GM12878 (cell line): Measurements from ENCODE around the gene TXLNA. TPM values are rescaled to one million over a fixed set of nuclear protein-coding genes. Genes with fewer than 3 reads are reported as not detected.
A peak's percentile ranks its signal among the peaks of the same experiment; 100 is the strongest.

ENCODE experiments used
- ATAC-seq: fragments of 200-7000 bp; cut with Tn5 transposase; 3 replicates; pipeline ENCODE4 v1.9.1; 2020; ENCODE audit warnings: mild to moderate bottlenecking, moderate library complexity
- BruUV-seq: library from RNA; stranded (reverse); fragments of 400-500 nt; replicated peaks from 2 replicates; lab custom pipeline; 2021; lab: Mats Ljungman, UMichigan
- CTCF ChIA-PET: fragments of 300-600 bp; sonication (Branson Sonifier 250); formaldehyde crosslinking; extraction: SDS; loops from one replicate; lab custom pipeline; 2021; ENCODE audit warnings: inconsistent platforms; lab: Yijun Ruan, JAX
- POLR2A ChIA-PET: fragments of 350-600 bp; formaldehyde crosslinking; extraction: SDS; loops from one replicate; lab custom pipeline; 2021; ENCODE audit warnings: inconsistent platforms; lab: Charles Lee
- RAD21 ChIA-PET: fragments of 300-600 bp; sonication (Branson Sonifier 250); formaldehyde crosslinking; loops from one replicate; lab custom pipeline; 2023; ENCODE audit warnings: antibody characterized with exemption; ENCODE audit not compliant: unreplicated experiment; lab: Charles Lee
- SMC1A ChIA-PET: fragments of 300-600 bp; sonication (Branson Sonifier 250); formaldehyde crosslinking; loops from one replicate; lab custom pipeline; 2023; ENCODE audit not compliant: unreplicated experiment, uncharacterized antibody; lab: Charles Lee
- DNase-seq: peaks from one replicate; pipeline ENCODE4 v3.0.0-alpha.2; 2011; ENCODE audit warnings: low read depth, low spot score
- FAIRE-seq: peaks from 3 replicates; lab custom pipeline; 2011; peaks lifted over from hg19 to GRCh38; lab: Jason Lieb, UNC
- H2AFZ ChIP-seq: 2 replicates; pipeline ENCODE4 v1.6.0; 2011; ENCODE audit warnings: low read depth, low read length, control low read depth; ENCODE audit not compliant: control insufficient read depth
- H3K27ac ChIP-seq: 2 replicates; pipeline ENCODE4 v1.5.1; 2011; ENCODE audit warnings: control low read depth; ENCODE audit not compliant: control insufficient read depth, insufficient read depth
- H3K27me3 ChIP-seq, 2 experiments: replicated peaks in 1 of 2; 2 replicates each; pipeline versions ENCODE4 v1.6.0 to v1.6.1; 2011; ENCODE audit warnings: low read length in 1 of 2; ENCODE audit not compliant: control insufficient read depth in 2 of 2, insufficient read depth in 2 of 2
- H3K36me3 ChIP-seq, 2 experiments: 2 replicates each; pipeline ENCODE4 v1.5.1; 2011; ENCODE audit warnings: low read length in 1 of 2; ENCODE audit not compliant: control insufficient read depth in 2 of 2, insufficient read depth in 2 of 2
- H3K4me1 ChIP-seq: 2 replicates; pipeline ENCODE4 v1.6.1; 2011; ENCODE audit warnings: mild to moderate bottlenecking, low read length, moderate library complexity, mixed read lengths; ENCODE audit not compliant: control insufficient read depth, insufficient read depth
- H3K4me2 ChIP-seq: 2 replicates; pipeline ENCODE4 v1.6.0; 2011; ENCODE audit warnings: control low read depth; ENCODE audit not compliant: control insufficient read depth, insufficient read depth
- H3K4me3 ChIP-seq: fragments of 200-600 bp; sonication (generic); 2 replicates; pipeline ENCODE4 v1.5.1; 2016
- H3K79me2 ChIP-seq: 2 replicates; pipeline ENCODE4 v1.6.0; 2011; ENCODE audit warnings: low read length; ENCODE audit not compliant: control insufficient read depth, insufficient read depth
- H3K9ac ChIP-seq: 2 replicates; pipeline ENCODE4 v1.8.0; 2011; ENCODE audit warnings: low read length, control low read depth, mixed read lengths; ENCODE audit not compliant: control insufficient read depth, insufficient read depth
- H3K9me3 ChIP-seq: replicated peaks from 3 replicates; pipeline ENCODE4 v1.5.1; 2011; ENCODE audit warnings: mild to moderate bottlenecking, low read length; ENCODE audit not compliant: control insufficient read depth, insufficient read depth
- H4K20me1 ChIP-seq: 2 replicates; pipeline ENCODE4 v1.6.0; 2011; ENCODE audit not compliant: control insufficient read depth, insufficient read depth
- ATF7 ChIP-seq: fragments of 450-650 bp; IDR thresholded peaks from 2 replicates; pipeline ENCODE4 v1.6.1; 2016; ENCODE audit warnings: low read depth, mild to moderate bottlenecking
- CEBPZ ChIP-seq: fragments of 150-350 bp; IDR thresholded peaks from 2 replicates; pipeline ENCODE4 v1.6.1; 2016; ENCODE audit warnings: low read depth, low read length
- CREM ChIP-seq: IDR thresholded peaks from 2 replicates; pipeline ENCODE4 v1.6.1; 2014; ENCODE audit warnings: antibody characterized with exemption, low read depth
- ETV6 ChIP-seq, 2 experiments: fragments of 450-650 bp in 1 of 2; IDR thresholded peaks in 1 of 2; conservative IDR thresholded peaks in 1 of 2; 2 replicates each; pipeline ENCODE4 v1.6.1; 2014; ENCODE audit warnings: antibody characterized with exemption in 1 of 2, borderline replicate concordance in 1 of 2, low read depth in 1 of 2, mild to moderate bottlenecking in 1 of 2, moderate library complexity in 1 of 2
- IRF5 ChIP-seq: fragments of 450-650 bp; IDR thresholded peaks from 2 replicates; pipeline ENCODE4 v1.6.1; 2017; ENCODE audit warnings: borderline replicate concordance
- MEF2A ChIP-seq: IDR thresholded peaks from 2 replicates; pipeline ENCODE4 v1.6.1; 2011; ENCODE audit warnings: low read depth, mild to moderate bottlenecking, low read length, moderate library complexity; ENCODE audit not compliant: insufficient read depth
- MEF2B ChIP-seq: fragments of 450-650 bp; IDR thresholded peaks from 2 replicates; pipeline ENCODE4 v1.6.1; 2018; ENCODE audit warnings: mild to moderate bottlenecking, moderate library complexity; ENCODE audit not compliant: partially characterized antibody, poor library complexity, severe bottlenecking
- POLR2A ChIP-seq: IDR thresholded peaks from 2 replicates; pipeline ENCODE4 v1.6.1; 2011; ENCODE audit warnings: low read depth, mild to moderate bottlenecking, low read length
- POLR2AphosphoS5 ChIP-seq: IDR thresholded peaks from 2 replicates; pipeline ENCODE4 v1.6.1; 2011; ENCODE audit warnings: mild to moderate bottlenecking, low read length, inconsistent platforms
- RAD51 ChIP-seq: fragments of 450-650 bp; IDR thresholded peaks from 2 replicates; pipeline ENCODE4 v1.6.1; 2016; ENCODE audit warnings: moderate library complexity, mild to moderate bottlenecking, inconsistent platforms
- SREBF2 ChIP-seq: IDR thresholded peaks from 2 replicates; pipeline ENCODE4 v1.6.1; 2012; ENCODE audit warnings: mild to moderate bottlenecking, low read length
- YY1 ChIP-seq: IDR thresholded peaks from 2 replicates; pipeline ENCODE4 v1.6.1; 2011; ENCODE audit warnings: low read depth, mild to moderate bottlenecking, low read length
- WGBS: methylation state at CpG from one replicate; pipeline ENCODE4 v1.1.6; 2016; ENCODE audit warnings: low lambda C conversion rate; ENCODE audit not compliant: insufficient replicate concordance, insufficient coverage; ENCODE audit errors: missing lambda C conversion rate; 5-methylcytosine and 5-hydroxymethylcytosine counted together
- in situ Hi-C: fragments of 300-500 bp; cut with MboI; formaldehyde crosslinking; loops from 9 replicates; pipeline ENCODE4 v1.14.3; 2018; ENCODE audit warnings: mixed read lengths
- intact Hi-C: fragments of 100-400 bp; cut with micrococcal nuclease; formaldehyde crosslinking; loops from one replicate; pipeline ENCODE4 v1.14.2; 2022; ENCODE audit not compliant: unreplicated experiment
- polyA plus RNA-seq, 11 experiments: library from polyadenylated mRNA; depleted of rRNA in 4 of 11; unstranded in 6 of 11; stranded (reverse) in 5 of 11; fragments of >200 nt; fragmentation: Nextera tagmentation in 4 of 11; fragmentation: Illumina TruSeq in 1 of 11; extraction: Ambion mirVana in 4 of 11; extraction: Trizol in 1 of 11; gene quantifications; 1 replicate in 1 of 11; 2 replicates in 10 of 11; pipeline versions ENCODE4 v1.2.1 to v1.2.3, GENCODE V29; 2011 to 2016; ENCODE audit warnings: inconsistent platforms in 2 of 11, missing spikeins in 2 of 11, low read depth in 1 of 11
- total RNA-seq, 4 experiments: library from RNA; depleted of rRNA in 3 of 4; stranded (reverse); fragments of >200 nt in 3 of 4; fragmentation: Illumina TruSeq in 1 of 4; extraction: Trizol in 1 of 4; gene quantifications; 2 replicates each; pipeline versions ENCODE4 v1.2.1 to v1.2.3, GENCODE V29; 2013 to 2021
- TF ChIP-seq, protein P1 (sequence below): IDR thresholded peaks from 2 replicates; pipeline ENCODE4 v1.6.1; 2011; ENCODE audit warnings: borderline replicate concordance, low read depth, mild to moderate bottlenecking, moderate library complexity, mixed read lengths, low read length; ENCODE audit not compliant: insufficient read depth; ENCODE audit errors: extremely low read length
- TF ChIP-seq, protein P2 (sequence below): fragments of 450-650 bp; formaldehyde crosslinking; IDR thresholded peaks from 2 replicates; pipeline ENCODE4 v1.4.0; 2020; ENCODE audit warnings: mild to moderate bottlenecking, moderate library complexity

The TXLNA gene
- total and polyA plus RNA-seq, 10 of the 15 experiments (the other 5 are each of a cell fraction or from before 2014, with no cell fraction given): 7.2 to 93.7 (median 47.9) TPM

DNA sequence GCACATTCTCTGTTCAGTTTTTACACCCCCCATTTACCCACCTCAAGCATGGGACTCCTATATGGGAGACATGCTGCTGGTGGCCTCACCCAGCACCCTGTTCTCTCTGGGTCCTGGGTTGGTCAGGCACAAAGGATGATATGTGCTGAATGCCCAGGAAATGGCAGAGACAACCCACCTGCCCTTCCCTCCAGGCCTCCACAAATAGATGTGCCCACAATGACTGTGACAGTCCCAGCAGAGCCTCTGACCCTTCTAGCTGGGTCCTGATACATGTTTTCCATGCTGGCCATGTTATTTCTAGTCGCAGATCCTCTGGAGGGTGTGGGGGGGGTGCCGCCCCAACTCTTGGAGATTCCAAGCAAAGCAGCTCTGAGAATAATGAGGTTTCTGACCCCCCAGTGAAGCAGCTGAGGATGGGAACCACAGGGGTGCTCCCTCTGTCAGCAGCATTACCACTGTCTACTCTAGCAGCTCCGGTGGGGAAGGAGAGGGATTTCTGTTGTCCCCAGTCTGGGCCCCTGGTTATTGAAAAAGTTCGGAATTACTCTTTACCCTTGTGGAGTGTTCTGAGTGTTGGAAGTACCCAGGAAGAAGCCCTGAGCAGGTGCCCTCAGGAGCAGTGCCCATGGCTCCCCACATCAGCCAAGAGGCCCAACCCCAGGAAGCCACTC lies 19.7 kb downstream of the TXLNA start:
- ChIA-PET CTCF (interaction anchor here (2.1 kb wide), 1 partner anchor 117 kb away, joined by 4 read pairs; no protein-coding TSS in a partner anchor), RAD21 (interaction anchor here (0.6 to 4.2 kb wide), 3 partner anchors 19 to 126 kb away, joined by 3 to 22 read pairs (median 7); partner anchors contain the start of genes TMEM39B and TXLNA), SMC1A (no interaction called here), POLR2A (interaction anchor here (1.0 to 1.5 kb wide), 2 partner anchors 10 to 49 kb away, joined by 3 to 4 read pairs; no protein-coding TSS in a partner anchor)
- ATAC-seq (no peak), DNase-seq (no peak), FAIRE-seq (no peak)
- H4K20me1 ChIP-seq: no peaks in the 10 kb centered on the region
- BruUV-seq: no TSS peak
- H3K9me3 ChIP-seq: no peaks in the 10 kb centered on the region
- intact Hi-C loops (no loop called here), in situ Hi-C loops (no loop called here)
- no peak overlapping the region for H2AFZ ChIP-seq
- H3K4me3 ChIP-seq: no peak overlapping the region
- peaks cover 20 to 26% of the 10 kb centered on the region in 2 experiments for H3K36me3 ChIP-seq
- H3K27me3 ChIP-seq: no peaks in the 10 kb centered on the region
- no peak overlapping the region for H3K9ac ChIP-seq
- H3K4me2 ChIP-seq: no peak overlapping the region; the same call in 1 of the 2 replicates
- WGBS: 100% methylated on average over 4 of the region's 4 CpGs
- H3K4me1 ChIP-seq: peaks cover 21% of the 10 kb centered on the region
- H3K79me2 ChIP-seq: peaks cover 19% of the 10 kb centered on the region
- no peak overlapping the region for H3K27ac ChIP-seq
- TF ChIP-seq, protein P1, sequence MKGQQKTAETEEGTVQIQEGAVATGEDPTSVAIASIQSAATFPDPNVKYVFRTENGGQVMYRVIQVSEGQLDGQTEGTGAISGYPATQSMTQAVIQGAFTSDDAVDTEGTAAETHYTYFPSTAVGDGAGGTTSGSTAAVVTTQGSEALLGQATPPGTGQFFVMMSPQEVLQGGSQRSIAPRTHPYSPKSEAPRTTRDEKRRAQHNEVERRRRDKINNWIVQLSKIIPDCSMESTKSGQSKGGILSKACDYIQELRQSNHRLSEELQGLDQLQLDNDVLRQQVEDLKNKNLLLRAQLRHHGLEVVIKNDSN: no peak
- TF ChIP-seq POLR2AphosphoS5 (0 out of 2 replicates have a peak, but pooled peaks have one; percentile 11), IRF5 (no peak), CEBPZ (no peak), SREBF2 (no peak), RAD51 (no peak), POLR2A (peak; percentile 14; the same call in 1 of the 2 replicates), MEF2A (no peak), ETV6 (conservative IDR thresholded peaks at IDR 0.05 in 1 of 2, IDR thresholded peaks at IDR 0.05 in 1 of 2; ENCODE audit: borderline replicate concordance in 1 of 2, low read depth in 1 of 2) (no peak), ATF7 (no peak), CREM (no peak), MEF2B (no peak), YY1 (no peak)
- TF ChIP-seq, protein P2, sequence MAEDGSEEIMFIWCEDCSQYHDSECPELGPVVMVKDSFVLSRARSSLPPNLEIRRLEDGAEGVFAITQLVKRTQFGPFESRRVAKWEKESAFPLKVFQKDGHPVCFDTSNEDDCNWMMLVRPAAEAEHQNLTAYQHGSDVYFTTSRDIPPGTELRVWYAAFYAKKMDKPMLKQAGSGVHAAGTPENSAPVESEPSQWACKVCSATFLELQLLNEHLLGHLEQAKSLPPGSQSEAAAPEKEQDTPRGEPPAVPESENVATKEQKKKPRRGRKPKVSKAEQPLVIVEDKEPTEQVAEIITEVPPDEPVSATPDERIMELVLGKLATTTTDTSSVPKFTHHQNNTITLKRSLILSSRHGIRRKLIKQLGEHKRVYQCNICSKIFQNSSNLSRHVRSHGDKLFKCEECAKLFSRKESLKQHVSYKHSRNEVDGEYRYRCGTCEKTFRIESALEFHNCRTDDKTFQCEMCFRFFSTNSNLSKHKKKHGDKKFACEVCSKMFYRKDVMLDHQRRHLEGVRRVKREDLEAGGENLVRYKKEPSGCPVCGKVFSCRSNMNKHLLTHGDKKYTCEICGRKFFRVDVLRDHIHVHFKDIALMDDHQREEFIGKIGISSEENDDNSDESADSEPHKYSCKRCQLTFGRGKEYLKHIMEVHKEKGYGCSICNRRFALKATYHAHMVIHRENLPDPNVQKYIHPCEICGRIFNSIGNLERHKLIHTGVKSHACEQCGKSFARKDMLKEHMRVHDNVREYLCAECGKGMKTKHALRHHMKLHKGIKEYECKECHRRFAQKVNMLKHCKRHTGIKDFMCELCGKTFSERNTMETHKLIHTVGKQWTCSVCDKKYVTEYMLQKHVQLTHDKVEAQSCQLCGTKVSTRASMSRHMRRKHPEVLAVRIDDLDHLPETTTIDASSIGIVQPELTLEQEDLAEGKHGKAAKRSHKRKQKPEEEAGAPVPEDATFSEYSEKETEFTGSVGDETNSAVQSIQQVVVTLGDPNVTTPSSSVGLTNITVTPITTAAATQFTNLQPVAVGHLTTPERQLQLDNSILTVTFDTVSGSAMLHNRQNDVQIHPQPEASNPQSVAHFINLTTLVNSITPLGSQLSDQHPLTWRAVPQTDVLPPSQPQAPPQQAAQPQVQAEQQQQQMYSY: no peak
